ENCODE data around the gene SYNPR.

SYNPR gene

GRCh38 chr3:63474828-63475518 is 196.9 kb downstream of the SYNPR start:
- no peak for DNase-seq

- no peak for DNase-seq
Observed at GRCh38 chr3:63477494-63478129, 199.5 kb downstream of the SYNPR start.

GRCh38 chr3:63478990-63479660 is 201.0 kb downstream of the SYNPR start:
- no peak for DNase-seq

- no peak for DNase-seq
Observed at GRCh38 chr3:63479661-63480035, 201.5 kb downstream of the SYNPR start.

GRCh38 chr3:63481627-63482026 is 203.5 kb downstream of the SYNPR start:
- DNase-seq = no peak

GRCh38 chr3:63482341-63482740 is 204.2 kb downstream of the SYNPR start:
- no peak for DNase-seq

- DNase-seq = no peak
Observed at GRCh38 chr3:63492464-63492863, 214.4 kb downstream of the SYNPR start.

- DNase-seq = no peak
Observed at GRCh38 chr3:63493101-63493500, 215.0 kb downstream of the SYNPR start.

- DNase-seq = no peak
Observed at GRCh38 chr3:63494646-63495045, 216.5 kb downstream of the SYNPR start.

GRCh38 chr3:63497641-63498040 is 219.5 kb downstream of the SYNPR start:
- DNase-seq = no peak

- no peak for DNase-seq
Observed at GRCh38 chr3:63500196-63500595, 222.1 kb downstream of the SYNPR start.

GRCh38 chr3:63508305-63508704 is 230.2 kb downstream of the SYNPR start:
- no peak for DNase-seq

GRCh38 chr3:63508771-63509170 is 230.7 kb downstream of the SYNPR start:
- no peak for DNase-seq

GRCh38 chr3:63513791-63514190 is 235.7 kb downstream of the SYNPR start:
- no peak for DNase-seq

- no peak for DNase-seq
Observed at GRCh38 chr3:63514678-63515077, 236.6 kb downstream of the SYNPR start.

GRCh38 chr3:63519426-63519825 is 241.3 kb downstream of the SYNPR start:
- DNase-seq = no peak

- no peak for DNase-seq
Observed at GRCh38 chr3:63521657-63522056, 243.5 kb downstream of the SYNPR start.

- no peak for DNase-seq
Observed at GRCh38 chr3:63523100-63523499, 245.0 kb downstream of the SYNPR start.

- DNase-seq = no peak
Observed at GRCh38 chr3:63528325-63529000, 250.4 kb downstream of the SYNPR start.

GRCh38 chr3:63532521-63532920 is 254.4 kb downstream of the SYNPR start:
- no peak for DNase-seq

- no peak for DNase-seq
Observed at GRCh38 chr3:63538919-63539318, 260.8 kb downstream of the SYNPR start.

- no peak for DNase-seq
Observed at GRCh38 chr3:63555767-63556166, 277.7 kb downstream of the SYNPR start.

GRCh38 chr3:63556401-63556800 is 278.3 kb downstream of the SYNPR start:
- no peak for DNase-seq

- no peak for DNase-seq
Observed at GRCh38 chr3:63557912-63558311, 279.8 kb downstream of the SYNPR start.
